Measurements from ENCODE around the gene ALOXE3.

DNA sequence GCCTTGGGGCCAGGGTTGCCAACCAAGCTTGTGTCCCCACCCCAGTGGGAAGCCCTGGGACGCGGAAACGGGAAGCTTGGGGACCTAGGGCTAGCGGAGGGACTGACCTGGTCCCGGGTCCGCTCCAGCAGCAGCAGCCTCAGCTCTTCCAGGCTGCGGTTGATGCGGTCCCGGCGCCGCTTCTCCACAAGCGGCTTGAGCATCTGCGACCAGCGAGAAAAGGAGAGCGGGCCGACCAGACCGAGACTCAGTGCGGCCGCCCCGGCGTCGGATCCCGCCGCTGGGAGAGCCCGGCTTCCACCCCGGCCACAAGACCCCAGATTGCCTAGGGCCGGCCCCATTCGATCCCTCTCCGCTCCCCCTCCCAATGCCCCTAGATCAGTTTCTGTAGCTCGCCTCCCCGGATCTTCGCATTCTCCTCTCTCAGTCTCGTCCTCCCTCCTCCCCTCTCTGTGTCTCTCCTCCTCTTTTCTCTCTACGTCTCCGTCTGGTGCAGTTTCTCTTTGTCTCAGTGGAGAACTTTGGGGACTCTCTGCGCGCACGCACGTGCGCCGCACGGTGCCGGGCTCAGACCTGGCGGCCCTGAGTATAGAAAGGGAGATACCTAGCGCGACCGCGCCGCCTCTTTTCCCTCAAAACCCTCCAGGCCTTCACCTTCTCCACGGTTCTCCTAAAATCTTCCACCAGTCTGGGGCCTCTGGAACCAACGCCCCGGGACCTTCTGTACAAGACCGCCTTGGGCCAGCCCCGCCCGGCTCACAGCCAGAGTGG lies 4.8 kb upstream of the ALOXE3 start:
- TF ChIP-seq, protein P1, sequence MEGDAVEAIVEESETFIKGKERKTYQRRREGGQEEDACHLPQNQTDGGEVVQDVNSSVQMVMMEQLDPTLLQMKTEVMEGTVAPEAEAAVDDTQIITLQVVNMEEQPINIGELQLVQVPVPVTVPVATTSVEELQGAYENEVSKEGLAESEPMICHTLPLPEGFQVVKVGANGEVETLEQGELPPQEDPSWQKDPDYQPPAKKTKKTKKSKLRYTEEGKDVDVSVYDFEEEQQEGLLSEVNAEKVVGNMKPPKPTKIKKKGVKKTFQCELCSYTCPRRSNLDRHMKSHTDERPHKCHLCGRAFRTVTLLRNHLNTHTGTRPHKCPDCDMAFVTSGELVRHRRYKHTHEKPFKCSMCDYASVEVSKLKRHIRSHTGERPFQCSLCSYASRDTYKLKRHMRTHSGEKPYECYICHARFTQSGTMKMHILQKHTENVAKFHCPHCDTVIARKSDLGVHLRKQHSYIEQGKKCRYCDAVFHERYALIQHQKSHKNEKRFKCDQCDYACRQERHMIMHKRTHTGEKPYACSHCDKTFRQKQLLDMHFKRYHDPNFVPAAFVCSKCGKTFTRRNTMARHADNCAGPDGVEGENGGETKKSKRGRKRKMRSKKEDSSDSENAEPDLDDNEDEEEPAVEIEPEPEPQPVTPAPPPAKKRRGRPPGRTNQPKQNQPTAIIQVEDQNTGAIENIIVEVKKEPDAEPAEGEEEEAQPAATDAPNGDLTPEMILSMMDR (IDR thresholded peaks at IDR 0.05; ENCODE audit: low read depth, low read length, missing input control), result no peak
- TF ChIP-seq TAF1 (conservative IDR thresholded peaks at IDR 0.05), result no peak
- TF ChIP-seq YY1 (IDR thresholded peaks at IDR 0.05), result no peak

Measured in liver (tissue), 3 donors.